ENCODE measurements around the gene ACER1.
A peak's percentile ranks its signal among the peaks of the same experiment; 100 is the strongest.

ACER1 gene

DNA sequence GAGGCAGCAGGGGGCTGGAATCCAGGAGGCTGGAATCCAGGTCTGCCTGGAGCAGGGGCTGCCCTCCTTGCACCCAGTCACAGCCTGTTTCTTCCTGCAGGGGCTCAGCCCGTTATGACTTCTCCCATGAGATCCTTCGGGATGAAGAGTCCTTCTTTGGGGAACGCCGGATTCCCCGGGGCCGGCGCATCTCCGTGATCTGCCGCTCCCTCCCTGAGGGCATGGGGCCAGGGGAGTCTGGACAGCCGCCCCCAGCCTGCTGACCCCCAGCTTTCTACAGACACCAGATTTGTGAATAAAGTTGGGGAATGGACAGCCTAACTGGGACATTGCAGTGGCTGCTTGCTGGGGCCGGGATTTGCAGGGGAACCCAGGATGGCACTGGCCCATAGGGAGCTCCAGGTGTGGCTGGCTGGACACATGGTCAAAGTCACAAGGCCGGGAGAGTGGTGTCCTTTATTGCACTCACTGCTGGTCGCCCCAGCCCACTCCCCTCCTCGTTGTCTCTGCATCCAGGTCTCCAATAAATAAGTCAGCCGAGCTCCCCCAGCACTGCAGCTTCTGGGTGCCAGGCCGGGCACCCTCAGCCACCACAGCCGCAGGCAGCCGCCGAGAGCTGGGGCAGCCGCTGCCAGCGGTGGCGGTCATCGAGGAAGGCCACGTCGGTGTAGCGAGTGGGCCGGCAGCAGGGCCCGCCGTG, 41.4 kb upstream of the ACER1 start:
- TF ChIP-seq FOXP2 (optimal IDR thresholded peaks at IDR 0.05; ENCODE audit: borderline replicate concordance, extremely low read depth, extremely low read length, insufficient read depth) (no peak), TAF1 (IDR thresholded peaks at IDR 0.05; ENCODE audit: borderline replicate concordance, insufficient read depth, low read length) (no peak)

- no peak for TF ChIP-seq REST (IDR thresholded peaks at IDR 0.05; ENCODE audit: insufficient read depth in 1 of 2, low read depth in 2 of 2, low read length in 2 of 2)
- TF ChIP-seq TAF1 (IDR thresholded peaks at IDR 0.05; ENCODE audit: borderline replicate concordance, insufficient read depth, low read length) = no peak
- no peak for TF ChIP-seq POLR2AphosphoS5 (IDR thresholded peaks at IDR 0.05; ENCODE audit: low read depth, low read length)
Observed at GRCh38 chr19:6374161-6374709, 40.8 kb upstream of the ACER1 start.

- TF ChIP-seq POLR2AphosphoS5 (IDR thresholded peaks at IDR 0.05; ENCODE audit: low read depth, low read length) (no peak), TAF1 (IDR thresholded peaks at IDR 0.05; ENCODE audit: borderline replicate concordance, insufficient read depth, low read length) (no peak), FOXP2 (optimal IDR thresholded peaks at IDR 0.05; ENCODE audit: borderline replicate concordance, extremely low read depth, extremely low read length, insufficient read depth) (no peak), REST (IDR thresholded peaks at IDR 0.05; ENCODE audit: insufficient read depth in 1 of 2, low read depth in 2 of 2, low read length in 2 of 2) (no peak), SIN3A (IDR thresholded peaks at IDR 0.05; ENCODE audit: borderline replicate concordance, insufficient read depth, low read length) (no peak)
Observed at GRCh38 chr19:6373813-6374108, 40.3 kb upstream of the ACER1 start.

GRCh38 chr19:6373096-6373812, 39.8 kb upstream of the ACER1 start:
- no peak for TF ChIP-seq SIN3A (IDR thresholded peaks at IDR 0.05; ENCODE audit: borderline replicate concordance, insufficient read depth, low read length)
- TF ChIP-seq FOXP2 (optimal IDR thresholded peaks at IDR 0.05; ENCODE audit: borderline replicate concordance, extremely low read depth, extremely low read length, insufficient read depth) = peak; percentile 84

DNA sequence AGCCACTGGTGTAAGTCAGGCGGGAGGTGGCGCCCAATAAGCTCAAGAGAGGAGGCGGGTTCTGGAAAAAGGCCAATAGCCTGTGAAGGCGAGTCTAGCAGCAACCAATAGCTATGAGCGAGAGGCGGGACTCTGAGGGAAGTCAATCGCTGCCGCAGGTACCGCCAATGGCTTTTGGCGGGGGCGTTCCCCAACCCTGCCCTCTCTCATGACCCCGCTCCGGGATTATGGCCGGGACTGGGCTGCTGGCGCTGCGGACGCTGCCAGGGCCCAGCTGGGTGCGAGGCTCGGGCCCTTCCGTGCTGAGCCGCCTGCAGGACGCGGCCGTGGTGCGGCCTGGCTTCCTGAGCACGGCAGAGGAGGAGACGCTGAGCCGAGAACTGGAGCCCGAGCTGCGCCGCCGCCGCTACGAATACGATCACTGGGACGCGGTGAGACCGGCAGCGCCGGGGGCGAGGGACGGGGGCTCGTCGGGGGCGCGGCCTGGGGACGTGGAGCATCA, 39.2 kb upstream of the ACER1 start, which contains the start of gene ALKBH7:
TSS of gene ALKBH7 (plus strand) at position 201 of the 502 bp plus-strand sequence. CDS start at position 228, 27 bp downstream.
- peak; percentile 35; the same call in 1 of the 2 replicates for TF ChIP-seq TAF1 (IDR thresholded peaks at IDR 0.05; ENCODE audit: borderline replicate concordance, insufficient read depth, low read length)
- TF ChIP-seq REST (IDR thresholded peaks at IDR 0.05; ENCODE audit: insufficient read depth in 1 of 2, low read depth in 2 of 2, low read length in 2 of 2) = no peak
- peak; percentile 58 for TF ChIP-seq FOXP2 (optimal IDR thresholded peaks at IDR 0.05; ENCODE audit: borderline replicate concordance, extremely low read depth, extremely low read length, insufficient read depth)
- TF ChIP-seq POLR2AphosphoS5 (IDR thresholded peaks at IDR 0.05; ENCODE audit: low read depth, low read length) = peak; percentile 53
- no peak for TF ChIP-seq SIN3A (IDR thresholded peaks at IDR 0.05; ENCODE audit: borderline replicate concordance, insufficient read depth, low read length)

DNA sequence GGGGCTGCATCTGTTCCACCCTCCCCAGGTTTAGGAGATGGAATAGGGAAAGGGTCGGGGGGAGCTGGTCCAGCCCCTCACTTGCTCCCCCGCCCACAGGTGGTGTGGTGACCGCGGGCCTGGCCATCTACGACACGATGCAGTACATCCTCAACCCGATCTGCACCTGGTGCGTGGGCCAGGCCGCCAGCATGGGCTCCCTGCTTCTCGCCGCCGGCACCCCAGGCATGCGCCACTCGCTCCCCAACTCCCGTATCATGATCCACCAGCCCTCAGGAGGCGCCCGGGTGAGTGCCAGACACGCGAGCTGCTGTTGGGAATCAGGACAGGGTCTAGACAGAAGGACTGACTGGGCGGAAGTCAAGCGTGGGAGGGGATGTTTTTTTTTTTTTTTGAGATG, 30.9 kb upstream of the ACER1 start:
- TF ChIP-seq TAF1 (IDR thresholded peaks at IDR 0.05; ENCODE audit: borderline replicate concordance, insufficient read depth, low read length) = no peak
- no peak for TF ChIP-seq SIN3A (IDR thresholded peaks at IDR 0.05; ENCODE audit: borderline replicate concordance, insufficient read depth, low read length)
- no peak for TF ChIP-seq REST (IDR thresholded peaks at IDR 0.05; ENCODE audit: insufficient read depth in 1 of 2, low read depth in 2 of 2, low read length in 2 of 2)
- TF ChIP-seq FOXP2 (optimal IDR thresholded peaks at IDR 0.05; ENCODE audit: borderline replicate concordance, extremely low read depth, extremely low read length, insufficient read depth) = no peak
- no peak for TF ChIP-seq POLR2AphosphoS5 (IDR thresholded peaks at IDR 0.05; ENCODE audit: low read depth, low read length)
